ENCODE data around the gene ACACB.

GRCh38 chr12:109261939-109262338 is 145.6 kb downstream of the ACACB start:
- TF ChIP-seq CTCF (conservative IDR thresholded peaks at IDR 0.05) (no peak), ZFX (IDR thresholded peaks at IDR 0.05) (no peak)
